A673 (cell line): ENCODE measurements around the gene ACTL8. TPM values are rescaled to one million over a fixed set of nuclear protein-coding genes. Genes with fewer than 3 reads are reported as not detected.

ENCODE experiments used
- BruUV-seq: library from RNA; stranded (reverse); fragments of 400-500 nt; replicated peaks from 2 replicates; lab custom pipeline; 2021; lab: Mats Ljungman, UMichigan
- CTCF ChIA-PET: fragments of 300-600 bp; sonication (Branson Sonifier 250); formaldehyde crosslinking; loops from one replicate; lab custom pipeline; 2022; ENCODE audit warnings: antibody characterized with exemption; lab: Charles Lee
- POLR2A ChIA-PET: fragments of 300-600 bp; sonication (Branson Sonifier 250); formaldehyde crosslinking; loops from one replicate; lab custom pipeline; 2022; ENCODE audit warnings: antibody characterized with exemption; ENCODE audit not compliant: low non-redundant PET; lab: Charles Lee
- DNase-seq: peaks from one replicate; pipeline ENCODE4 v3.0.0-alpha.2; 2015; ENCODE audit warnings: low spot score
- H3K27ac ChIP-seq: fragments of 200-600 bp; sonication (generic); 2 replicates; pipeline ENCODE4 v1.5.1; 2016; ENCODE audit warnings: mixed run types, low read depth, mild to moderate bottlenecking, mixed read lengths, antibody characterized with exemption, low read length; ENCODE audit not compliant: poor library complexity, severe bottlenecking
- H3K27me3 ChIP-seq: fragments of 200-600 bp; sonication (generic); replicated peaks from 2 replicates; pipeline ENCODE4 v1.6.1; 2017; ENCODE audit warnings: mixed run types, low read depth, mild to moderate bottlenecking, mixed read lengths, antibody characterized with exemption, low read length; ENCODE audit not compliant: insufficient read depth, poor library complexity
- H3K36me3 ChIP-seq: fragments of 200-600 bp; sonication (generic); 2 replicates; pipeline ENCODE4 v1.6.1; 2016; ENCODE audit warnings: mixed run types, mild to moderate bottlenecking, mixed read lengths, antibody characterized with exemption, low read length; ENCODE audit not compliant: insufficient read depth, poor library complexity, severe bottlenecking
- H3K4me1 ChIP-seq: fragments of 200-600 bp; sonication (generic); 2 replicates; pipeline ENCODE4 v1.6.1; 2017; ENCODE audit warnings: mixed run types, mild to moderate bottlenecking, mixed read lengths, antibody characterized with exemption, low read length; ENCODE audit not compliant: insufficient read depth, poor library complexity, severe bottlenecking
- H3K4me3 ChIP-seq: fragments of 200-600 bp; sonication (generic); 2 replicates; pipeline ENCODE4 v1.5.1; 2016; ENCODE audit warnings: low read depth, mixed run types, mild to moderate bottlenecking, mixed read lengths, low read length; ENCODE audit not compliant: poor library complexity, severe bottlenecking
- H3K9me3 ChIP-seq: fragments of 200-600 bp; sonication (generic); 2 replicates; pipeline ENCODE4 v1.6.1; 2016; ENCODE audit warnings: mixed run types, low read depth, mild to moderate bottlenecking, mixed read lengths, antibody characterized with exemption, low read length; ENCODE audit not compliant: poor library complexity, severe bottlenecking
- EZH2 ChIP-seq: fragments of 200-600 bp; sonication (generic); IDR thresholded peaks from 2 replicates; pipeline ENCODE4 v1.6.1; 2017; ENCODE audit warnings: borderline replicate concordance, low read depth, mild to moderate bottlenecking, mixed read lengths, antibody characterized with exemption, low read length; ENCODE audit not compliant: poor library complexity, severe bottlenecking
- intact Hi-C: fragments of 100-400 bp; cut with micrococcal nuclease; formaldehyde crosslinking; loops from one replicate; pipeline ENCODE4 v1.10.0; 2022; ENCODE audit not compliant: unreplicated experiment
- total RNA-seq: library from RNA; stranded (reverse); gene quantifications from 2 replicates; pipeline ENCODE4 v1.2.3, GENCODE V29; 2021
- TF ChIP-seq, protein P1 (sequence below): fragments of 300-800, 200-600 bp; sonication (generic); conservative IDR thresholded peaks from 2 replicates; pipeline ENCODE4 v1.5.1; 2017; ENCODE audit warnings: low read depth, mild to moderate bottlenecking, antibody characterized with exemption, low read length, moderate library complexity, mixed read lengths

The ACTL8 gene
- total RNA-seq, 1 experiment from 2014 or later = 0.28 TPM

DNA sequence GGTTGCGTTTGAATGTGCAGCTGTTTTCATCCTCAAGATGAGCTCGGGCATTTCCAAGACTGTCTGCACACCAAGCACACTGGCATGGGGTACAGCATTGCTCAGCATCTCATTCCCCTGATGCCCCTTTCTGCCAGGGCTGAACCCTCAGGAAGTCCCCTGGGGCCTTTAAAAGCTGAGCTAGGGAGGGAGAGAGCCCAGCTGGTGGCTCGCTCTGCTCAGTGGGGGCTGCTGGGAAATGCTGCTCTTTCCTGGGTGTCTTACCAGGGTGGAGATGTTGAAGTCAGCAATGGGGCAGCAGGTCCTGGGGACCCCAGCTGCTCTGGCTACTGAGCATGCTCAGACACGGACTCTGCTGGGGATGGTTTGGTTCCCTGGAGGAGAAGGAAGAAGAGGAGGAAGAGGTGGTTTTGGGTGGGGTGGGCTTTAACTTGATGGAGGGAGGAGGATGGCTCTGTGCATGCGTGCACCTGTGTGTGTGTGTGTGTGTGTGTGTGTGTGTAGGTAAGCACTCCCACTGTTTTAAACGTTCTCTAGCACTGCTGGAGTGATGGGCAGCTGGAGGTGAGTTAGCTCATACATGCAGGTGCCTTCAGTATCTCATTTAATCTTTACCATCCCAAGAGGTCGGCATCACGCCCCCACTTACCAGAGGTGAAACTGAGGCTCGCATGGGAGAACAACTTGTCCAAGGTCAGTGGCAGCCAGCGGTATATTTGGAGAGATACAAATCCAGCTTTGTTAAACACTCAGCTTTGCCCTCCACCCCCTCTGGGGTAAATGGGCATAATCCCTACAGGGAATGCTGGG is 40.9 kb downstream of the ACTL8 start:
- no peak overlapping the region for H3K4me3 ChIP-seq
- intact Hi-C loops = no loop called here
- BruUV-seq = no TSS peak
- H3K4me1 ChIP-seq = peaks cover 12% of the 10 kb centered on the region
- no peaks in the 10 kb centered on the region for H3K36me3 ChIP-seq
- peak; percentile 18 for DNase-seq
- no peak overlapping the region for H3K27ac ChIP-seq
- H3K9me3 ChIP-seq = no peaks in the 10 kb centered on the region
- TF ChIP-seq, protein P1, sequence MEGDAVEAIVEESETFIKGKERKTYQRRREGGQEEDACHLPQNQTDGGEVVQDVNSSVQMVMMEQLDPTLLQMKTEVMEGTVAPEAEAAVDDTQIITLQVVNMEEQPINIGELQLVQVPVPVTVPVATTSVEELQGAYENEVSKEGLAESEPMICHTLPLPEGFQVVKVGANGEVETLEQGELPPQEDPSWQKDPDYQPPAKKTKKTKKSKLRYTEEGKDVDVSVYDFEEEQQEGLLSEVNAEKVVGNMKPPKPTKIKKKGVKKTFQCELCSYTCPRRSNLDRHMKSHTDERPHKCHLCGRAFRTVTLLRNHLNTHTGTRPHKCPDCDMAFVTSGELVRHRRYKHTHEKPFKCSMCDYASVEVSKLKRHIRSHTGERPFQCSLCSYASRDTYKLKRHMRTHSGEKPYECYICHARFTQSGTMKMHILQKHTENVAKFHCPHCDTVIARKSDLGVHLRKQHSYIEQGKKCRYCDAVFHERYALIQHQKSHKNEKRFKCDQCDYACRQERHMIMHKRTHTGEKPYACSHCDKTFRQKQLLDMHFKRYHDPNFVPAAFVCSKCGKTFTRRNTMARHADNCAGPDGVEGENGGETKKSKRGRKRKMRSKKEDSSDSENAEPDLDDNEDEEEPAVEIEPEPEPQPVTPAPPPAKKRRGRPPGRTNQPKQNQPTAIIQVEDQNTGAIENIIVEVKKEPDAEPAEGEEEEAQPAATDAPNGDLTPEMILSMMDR = no peak
- TF ChIP-seq EZH2 = no peak
- CTCF ChIA-PET = interaction anchor here (0.5 kb wide), 1 partner anchor 138 kb away, joined by 4 read pairs; no protein-coding TSS in a partner anchor
- POLR2A ChIA-PET = no interaction called here
- no peaks in the 10 kb centered on the region for H3K27me3 ChIP-seq

DNA sequence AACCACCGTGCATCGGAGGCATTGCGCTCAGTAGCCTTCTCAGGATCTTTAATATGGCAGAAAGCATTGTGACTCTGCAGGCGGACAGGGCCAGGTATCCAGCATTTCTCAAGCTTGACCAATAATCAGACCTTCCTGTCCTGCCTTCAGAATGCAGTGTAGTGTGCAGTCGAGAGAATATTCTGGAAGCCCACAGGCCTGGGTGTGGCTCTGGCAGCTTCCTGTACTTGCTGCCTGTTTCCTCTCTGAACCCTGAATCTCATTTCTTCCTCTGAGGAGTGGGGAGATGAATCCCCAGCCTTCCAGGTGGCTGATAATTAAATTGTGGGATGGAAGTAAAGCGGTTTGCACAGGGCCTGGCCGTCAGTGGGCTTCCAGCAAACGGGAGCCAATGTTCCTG is 42.3 kb downstream of the ACTL8 start:
- no peak overlapping the region for H3K4me3 ChIP-seq
- intact Hi-C loops = no loop called here
- DNase-seq = no peak
- no peaks in the 10 kb centered on the region for H3K36me3 ChIP-seq
- no TSS peak for BruUV-seq
- no peak overlapping the region for H3K27ac ChIP-seq
- CTCF ChIA-PET = no interaction called here
- no peaks in the 10 kb centered on the region for H3K27me3 ChIP-seq
- H3K9me3 ChIP-seq = no peaks in the 10 kb centered on the region
- peaks cover 12% of the 10 kb centered on the region for H3K4me1 ChIP-seq
- POLR2A ChIA-PET = no interaction called here
- no peak for TF ChIP-seq EZH2
- TF ChIP-seq, protein P1 = no peak

DNA sequence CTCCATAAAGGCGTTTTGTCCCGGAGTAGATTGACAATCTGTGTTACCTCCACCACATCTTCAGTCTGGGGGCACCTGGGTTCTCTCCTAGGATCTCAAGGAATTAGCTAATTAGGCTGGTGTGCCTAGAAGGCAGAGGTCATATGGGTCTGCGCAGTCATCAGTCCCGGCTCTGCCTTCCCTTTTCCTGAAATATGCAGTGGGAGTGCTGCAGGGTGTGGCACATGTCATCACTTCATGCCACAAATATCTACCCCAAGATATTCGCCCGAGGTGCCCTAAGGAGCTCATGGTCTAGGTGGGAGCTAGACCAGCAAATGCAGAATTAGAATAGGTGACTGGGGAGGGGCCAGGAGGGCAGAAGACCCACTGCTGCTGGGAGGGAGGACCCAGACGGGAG is 42.9 kb downstream of the ACTL8 start:
- H3K27ac ChIP-seq = no peak overlapping the region
- intact Hi-C loops = no loop called here
- BruUV-seq = no TSS peak
- TF ChIP-seq, protein P1 = no peak
- no peak for TF ChIP-seq EZH2
- no peak overlapping the region for H3K4me3 ChIP-seq
- no peaks in the 10 kb centered on the region for H3K27me3 ChIP-seq
- DNase-seq = no peak
- peaks cover 12% of the 10 kb centered on the region for H3K4me1 ChIP-seq
- ChIA-PET POLR2A (no interaction called here), CTCF (no interaction called here)
- H3K36me3 ChIP-seq = no peaks in the 10 kb centered on the region
- H3K9me3 ChIP-seq = no peaks in the 10 kb centered on the region
